HG02678 (cell line): ENCODE measurements around the gene RNF41.
"Not testable (repeated sequence)": the region's sequence is repeated elsewhere in the genome, so short reads cannot be mapped to it uniquely, and the experiment has no call there.

Experiments
- ATAC-seq: cut with Tn5 transposase; IDR thresholded peaks from one replicate; pipeline ENCODE4 v1.9.1; 2021; ENCODE audit warnings: mild to moderate bottlenecking, moderate library complexity; ENCODE audit not compliant: unreplicated experiment

The RNF41 gene

DNA sequence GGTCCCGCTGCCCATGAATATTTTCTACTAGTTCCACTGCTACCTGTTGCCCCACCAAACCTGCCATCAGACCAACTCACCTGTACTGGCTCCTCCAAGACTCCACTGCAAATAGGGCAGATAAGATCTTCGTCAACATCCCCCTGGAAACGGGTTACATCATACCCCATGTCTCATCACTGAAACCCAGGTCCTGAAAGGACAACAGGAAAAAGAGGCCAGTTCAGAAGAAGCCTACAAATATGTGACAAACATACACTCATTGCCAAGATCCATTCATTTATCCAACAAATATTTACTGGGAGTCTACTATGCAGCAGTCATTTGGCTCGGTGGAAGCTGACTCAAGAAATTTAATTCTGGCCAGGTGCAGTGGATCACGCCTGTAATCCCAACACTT is 7.8 kb downstream of the RNF41 start:
- no peak for ATAC-seq

DNA sequence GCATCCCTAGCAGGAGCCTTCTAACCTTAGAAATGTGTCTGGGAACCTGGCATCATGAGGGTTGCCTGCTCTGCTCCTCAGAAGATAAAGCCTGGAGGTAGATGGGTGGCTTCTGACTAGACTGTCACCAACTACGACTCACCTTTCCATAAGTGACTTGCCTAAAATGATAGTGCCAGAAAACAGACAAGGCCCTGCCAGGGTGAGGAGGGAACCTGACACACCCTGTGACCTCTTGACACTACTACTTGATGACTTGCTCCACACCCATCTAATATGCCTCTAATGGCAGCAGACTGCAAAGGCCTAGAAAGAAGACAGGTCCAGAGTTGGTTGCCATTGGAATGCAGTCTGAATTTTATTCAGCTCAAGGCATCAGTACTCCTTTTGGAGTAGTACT is 9.4 kb downstream of the RNF41 start:
- no peak for ATAC-seq

DNA sequence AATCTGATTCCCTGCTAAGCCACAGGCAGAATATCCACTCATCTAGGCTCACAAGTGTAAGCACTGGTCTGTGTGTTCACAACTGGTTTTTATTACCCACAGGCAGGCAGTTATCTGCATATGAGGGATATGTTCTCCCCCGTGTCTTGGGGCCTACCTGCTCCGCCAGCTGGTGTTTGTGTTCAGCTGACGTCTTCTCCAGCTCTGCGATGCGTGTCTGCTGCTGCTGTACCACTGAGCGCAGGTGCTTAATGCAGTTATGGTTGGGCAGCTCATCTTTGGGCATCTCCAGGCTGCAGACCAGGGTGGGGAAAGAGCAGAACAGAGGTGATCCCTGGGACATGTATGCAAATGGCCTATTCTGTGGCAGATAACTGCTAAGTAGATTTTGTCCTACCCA is 13.7 kb downstream of the RNF41 start:
- no peak for ATAC-seq

DNA sequence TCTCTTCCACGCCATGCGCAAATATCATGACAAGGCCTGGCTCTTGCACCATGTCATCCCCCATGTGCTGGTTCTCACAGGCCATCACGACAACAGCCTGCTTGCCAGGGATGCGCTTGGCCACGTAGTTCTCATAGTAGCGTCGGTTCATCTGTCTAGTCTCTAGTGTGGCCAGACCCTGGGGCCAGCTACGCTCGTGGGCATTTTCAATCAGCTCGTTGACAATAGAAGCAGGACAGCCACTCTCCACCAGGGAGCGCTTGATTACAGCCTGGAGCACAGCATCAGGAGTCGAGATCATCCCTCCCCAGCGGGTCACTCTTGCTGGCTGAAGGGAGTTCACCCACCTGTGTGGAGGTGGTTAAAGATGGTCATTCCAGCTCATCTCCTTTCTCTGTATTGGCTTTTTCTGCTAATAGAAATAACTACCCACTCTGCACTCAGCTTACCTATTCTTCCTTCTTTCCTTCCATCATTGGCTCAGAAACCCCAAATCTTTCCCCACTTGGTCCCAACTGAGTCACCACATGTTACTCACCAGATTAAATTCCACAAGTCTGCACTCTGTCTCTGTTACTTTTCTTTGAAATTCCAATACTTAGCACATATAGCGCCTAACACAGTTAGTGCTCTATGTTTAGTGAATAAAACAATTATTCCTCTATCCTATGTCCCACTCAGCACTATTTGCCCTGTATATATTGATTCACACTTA is 15.1 kb downstream of the RNF41 start:
- ATAC-seq, result no peak

DNA sequence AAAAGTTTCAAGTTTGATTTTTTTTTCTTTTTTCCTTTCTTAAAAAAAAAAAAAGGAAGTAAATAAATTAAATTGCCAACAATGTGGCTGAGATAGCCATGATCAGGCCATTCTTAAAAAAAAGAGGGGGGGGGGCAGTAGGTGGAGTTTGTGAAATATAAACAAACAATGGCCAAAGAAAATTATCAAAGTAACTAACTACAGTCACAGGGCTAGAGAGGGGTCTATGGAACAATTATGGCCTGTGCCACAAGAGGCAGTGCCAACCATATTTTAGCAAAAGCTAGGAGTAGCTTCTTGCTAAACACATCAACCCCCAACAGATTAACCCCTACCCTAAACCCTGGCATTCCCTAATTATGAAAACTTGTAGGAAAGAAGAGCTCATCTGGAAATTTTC is 16.3 kb downstream of the RNF41 start:
- ATAC-seq, result no peak

DNA sequence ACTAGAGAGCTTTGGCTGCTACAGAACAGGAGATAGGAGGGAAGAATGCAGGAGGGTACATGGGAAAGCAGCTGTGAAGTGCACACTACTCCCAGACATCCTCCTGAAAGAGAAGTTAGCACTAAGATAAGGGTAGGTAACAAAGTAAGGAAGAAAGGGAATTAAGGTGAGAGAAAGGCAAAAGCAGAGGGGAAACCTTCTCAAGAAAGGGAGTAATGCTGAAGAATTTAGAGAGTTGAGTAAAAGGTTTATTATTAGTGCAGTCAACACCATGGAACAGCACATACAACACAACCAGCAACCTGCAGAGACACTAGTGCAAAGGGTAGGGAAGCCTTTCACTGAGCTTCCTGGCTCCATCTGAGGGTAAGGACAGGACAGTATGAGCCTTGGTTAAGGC is 17.4 kb downstream of the RNF41 start:
- no peak for ATAC-seq

DNA sequence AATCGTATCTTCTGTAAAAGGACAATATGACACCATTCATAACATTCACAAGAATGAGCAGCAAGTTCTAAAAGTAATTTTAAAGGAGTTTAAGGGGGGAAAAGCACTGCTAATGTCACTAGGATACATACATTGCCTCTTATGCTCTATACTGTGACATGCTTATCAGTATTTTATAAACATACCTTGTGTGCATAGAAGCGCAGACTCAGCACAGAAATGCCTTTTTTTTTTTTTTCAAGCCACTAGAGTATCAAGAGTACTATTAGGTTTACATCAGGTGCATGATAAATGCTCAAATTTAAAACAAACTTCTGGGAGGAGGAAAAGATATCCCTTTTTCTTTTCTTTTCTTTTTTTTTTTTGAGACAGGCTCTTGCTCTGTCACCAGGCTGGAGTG is 18.9 kb downstream of the RNF41 start:
- ATAC-seq, result no peak

DNA sequence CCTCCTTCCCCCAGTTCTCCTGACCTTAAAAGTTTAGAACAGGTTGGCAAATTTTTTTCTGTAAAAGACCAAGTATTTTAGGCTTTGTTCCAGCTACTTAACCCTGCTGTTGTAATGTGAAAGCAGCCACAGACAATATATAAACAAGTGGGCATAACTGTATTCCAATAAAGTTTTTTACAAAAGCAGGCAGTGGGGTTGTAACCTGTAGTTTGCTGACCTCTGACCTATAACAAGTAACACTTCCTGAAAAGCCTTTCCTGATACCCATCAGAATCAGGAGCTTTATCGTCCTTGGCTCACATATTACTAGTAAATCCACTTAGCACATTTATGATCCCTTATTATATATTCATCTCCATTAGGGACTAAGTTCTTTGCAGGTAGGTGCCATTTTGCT is 19.4 kb downstream of the RNF41 start:
- no peak for ATAC-seq

DNA sequence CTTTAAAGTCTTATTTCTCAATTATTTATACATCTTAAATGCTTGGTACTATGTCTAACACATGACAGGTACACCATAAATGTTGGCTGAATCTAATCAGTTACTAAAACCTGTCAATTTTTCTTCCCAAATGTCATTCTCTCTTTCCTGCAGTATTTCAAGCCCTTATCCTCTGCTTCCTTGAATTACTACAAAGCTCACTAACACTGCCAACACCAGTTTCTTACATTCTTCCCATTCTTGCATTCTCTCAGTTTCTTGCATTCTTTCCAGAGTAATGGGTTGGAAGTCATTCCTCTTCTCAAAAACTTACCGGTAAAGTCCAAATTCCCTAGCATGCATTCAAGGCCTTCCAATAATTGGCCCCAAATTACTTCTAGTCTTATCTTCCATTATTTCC is 22.9 kb downstream of the RNF41 start:
- ATAC-seq, result no peak

DNA sequence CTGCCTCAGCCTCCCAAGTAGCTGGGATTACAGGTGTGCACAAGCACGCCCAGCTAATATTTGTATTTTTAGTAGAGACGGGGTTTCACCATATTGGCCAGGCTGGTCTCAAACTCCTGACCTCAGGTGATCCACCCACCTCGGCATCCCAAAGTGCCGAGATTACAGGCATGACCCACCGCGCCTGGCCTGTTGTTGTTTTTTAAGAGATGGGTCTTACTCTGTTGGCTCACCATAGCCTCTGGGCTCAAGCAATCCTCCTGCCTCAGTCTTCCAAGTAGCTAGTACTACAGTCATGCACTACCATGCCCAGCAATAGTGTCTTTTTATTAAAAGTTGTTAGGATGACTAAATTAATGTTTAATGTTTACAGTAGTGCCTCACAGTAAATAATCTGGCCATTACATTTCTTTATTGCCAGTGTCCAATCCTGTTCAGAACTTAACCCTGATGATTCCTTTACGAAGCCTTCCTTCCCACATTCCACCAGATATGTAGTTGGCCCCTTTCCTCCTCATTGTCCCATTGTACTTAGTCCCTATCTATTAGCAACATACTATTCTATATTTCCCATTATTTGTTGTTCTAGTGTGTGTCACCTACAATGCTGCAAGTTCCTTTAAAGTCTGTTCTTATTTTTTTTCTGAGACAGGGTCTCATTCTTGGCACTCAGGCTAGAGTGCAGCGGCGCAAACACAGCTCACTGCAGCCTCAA is 23.6 kb downstream of the RNF41 start:
- ATAC-seq, result no peak

DNA sequence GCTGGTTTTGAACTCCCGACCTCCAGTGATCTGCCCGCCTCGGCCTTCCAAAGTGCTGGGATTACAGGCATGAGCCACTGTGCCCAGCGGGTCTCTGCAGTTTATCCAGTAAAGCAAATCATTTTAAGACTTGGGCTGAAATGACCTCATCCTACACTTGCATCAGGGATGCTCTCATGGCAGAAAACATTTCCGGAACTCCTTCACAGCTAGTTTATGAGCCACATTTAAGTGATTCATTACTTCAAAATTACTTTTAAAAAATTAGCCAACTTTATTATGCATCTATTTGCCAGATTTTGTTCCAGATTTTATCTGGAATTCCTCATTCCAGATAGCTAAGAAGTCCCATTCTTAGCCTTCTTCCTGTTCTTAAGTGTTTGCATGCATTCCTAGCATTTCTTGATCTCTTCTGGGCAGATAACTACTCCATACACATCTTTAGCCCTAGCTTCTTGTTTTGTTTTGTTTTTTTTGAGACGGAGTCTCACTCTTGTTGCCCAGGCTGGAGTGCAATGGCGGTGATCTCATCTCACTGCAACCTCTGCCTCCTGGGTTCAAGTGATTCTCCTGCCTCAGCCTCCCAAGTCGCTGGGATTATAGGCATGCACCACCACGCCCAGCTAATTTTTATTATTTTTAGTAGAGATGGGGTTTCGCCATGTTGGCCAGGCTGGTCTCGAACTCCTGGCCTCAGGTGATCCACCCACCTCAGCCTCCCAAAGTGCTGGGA is 24.7 kb downstream of the RNF41 start:
- not testable (repeated sequence) for ATAC-seq

DNA sequence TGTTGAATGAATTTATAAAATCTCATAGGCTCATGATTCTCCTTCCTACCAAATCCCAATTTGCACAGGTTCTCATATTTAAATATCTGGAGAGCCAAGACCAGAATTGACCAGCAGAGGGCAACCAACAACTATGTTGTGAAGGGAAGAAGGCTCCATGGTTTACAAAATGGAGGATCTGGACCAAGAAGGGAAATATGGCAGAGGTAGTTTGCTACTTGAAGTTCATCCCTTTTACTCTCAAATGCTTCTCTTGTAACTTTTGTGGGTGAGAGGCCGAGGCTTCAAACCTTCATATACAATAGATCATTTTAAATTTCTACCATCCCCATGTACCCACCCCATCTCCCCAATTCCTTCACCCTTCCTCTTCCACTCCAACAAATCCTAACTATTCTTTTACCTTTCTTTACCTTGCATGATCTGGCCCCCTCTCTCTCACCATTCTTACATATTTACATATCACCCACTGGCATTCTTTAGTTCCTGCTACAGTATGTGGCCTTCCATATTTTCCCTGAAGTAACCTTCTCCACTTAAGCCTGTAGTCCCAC is 28.6 kb downstream of the RNF41 start:
- peak; percentile 30 for ATAC-seq

DNA sequence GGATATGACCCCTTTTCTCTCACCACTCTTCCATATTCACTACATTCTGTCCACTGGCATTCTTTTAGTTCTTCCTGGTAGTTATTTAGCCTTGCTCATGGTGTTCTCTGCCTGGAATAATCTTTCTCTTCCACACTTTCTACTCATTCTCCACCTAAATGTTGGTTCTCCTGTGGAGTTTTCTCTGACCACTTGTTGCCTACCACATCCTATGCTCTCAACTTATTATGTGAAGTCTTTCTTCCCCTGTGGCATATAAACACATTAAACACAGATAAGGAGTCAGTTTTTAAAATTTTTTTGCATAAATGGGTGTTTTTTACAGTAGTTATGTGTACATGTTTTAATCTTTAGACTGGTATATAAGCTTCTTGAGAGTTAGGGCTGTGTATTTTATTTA is 29.1 kb downstream of the RNF41 start:
- ATAC-seq, result no peak

DNA sequence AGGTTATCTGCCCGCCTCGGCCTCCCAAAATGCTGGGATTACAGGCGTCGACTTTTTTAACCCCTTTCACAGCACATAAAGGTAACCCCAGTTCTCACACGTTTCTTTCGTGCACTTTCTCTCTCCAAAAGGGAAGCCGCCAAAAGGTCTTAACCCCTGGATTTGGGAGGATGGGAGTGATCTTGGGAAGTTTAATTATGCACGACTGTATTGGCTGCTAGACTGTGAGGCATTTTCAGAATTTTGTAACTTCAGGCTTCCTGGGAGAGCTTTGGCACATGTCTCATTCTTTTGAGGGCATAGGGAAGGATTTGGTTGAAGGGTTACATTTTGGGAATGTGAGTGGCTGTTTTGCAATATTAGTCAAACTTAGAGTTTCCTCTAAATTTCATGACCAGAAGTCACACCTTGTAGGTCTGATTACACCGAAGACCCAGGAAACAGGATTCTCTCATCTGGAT is 31.0 kb downstream of the RNF41 start:
- no peak for ATAC-seq

DNA sequence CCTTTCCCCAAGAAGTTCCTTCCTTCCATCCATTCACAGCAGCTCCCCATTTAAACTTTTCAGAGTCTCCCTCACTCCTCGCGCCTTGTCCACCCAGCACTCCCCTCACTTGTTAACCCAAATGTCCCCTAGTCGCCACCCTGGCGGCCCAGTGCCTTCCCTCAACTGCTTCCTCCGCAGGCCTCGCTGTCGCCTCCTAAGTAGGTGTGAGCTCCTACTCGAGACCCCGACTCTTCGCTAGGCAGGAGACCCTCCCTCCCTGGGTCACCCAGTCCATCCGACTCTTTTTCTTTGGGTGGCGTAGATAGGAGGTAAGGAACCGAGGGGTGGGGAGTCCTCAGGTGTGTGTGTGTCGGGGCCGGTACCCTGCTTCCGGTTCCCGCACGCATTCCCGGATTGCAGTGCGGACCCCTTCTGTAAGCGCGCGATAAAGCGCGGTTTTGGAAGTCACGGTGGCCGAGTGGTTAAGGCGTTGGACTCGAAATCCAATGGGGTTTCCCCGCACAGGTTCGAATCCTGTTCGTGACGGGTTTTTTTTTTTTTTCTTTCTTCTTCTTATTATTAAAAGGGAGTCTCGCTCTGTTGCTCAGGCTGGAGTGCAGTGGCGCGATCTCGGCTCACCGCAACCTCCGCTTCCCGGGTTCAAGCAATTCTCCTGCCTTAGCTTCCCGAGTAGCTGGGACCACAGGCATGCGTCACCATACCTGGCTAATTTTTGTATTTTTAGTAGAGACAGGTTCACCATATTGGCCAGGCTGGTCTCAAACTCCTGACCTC is 31.6 kb downstream of the RNF41 start:
- peak; percentile 30 for ATAC-seq

DNA sequence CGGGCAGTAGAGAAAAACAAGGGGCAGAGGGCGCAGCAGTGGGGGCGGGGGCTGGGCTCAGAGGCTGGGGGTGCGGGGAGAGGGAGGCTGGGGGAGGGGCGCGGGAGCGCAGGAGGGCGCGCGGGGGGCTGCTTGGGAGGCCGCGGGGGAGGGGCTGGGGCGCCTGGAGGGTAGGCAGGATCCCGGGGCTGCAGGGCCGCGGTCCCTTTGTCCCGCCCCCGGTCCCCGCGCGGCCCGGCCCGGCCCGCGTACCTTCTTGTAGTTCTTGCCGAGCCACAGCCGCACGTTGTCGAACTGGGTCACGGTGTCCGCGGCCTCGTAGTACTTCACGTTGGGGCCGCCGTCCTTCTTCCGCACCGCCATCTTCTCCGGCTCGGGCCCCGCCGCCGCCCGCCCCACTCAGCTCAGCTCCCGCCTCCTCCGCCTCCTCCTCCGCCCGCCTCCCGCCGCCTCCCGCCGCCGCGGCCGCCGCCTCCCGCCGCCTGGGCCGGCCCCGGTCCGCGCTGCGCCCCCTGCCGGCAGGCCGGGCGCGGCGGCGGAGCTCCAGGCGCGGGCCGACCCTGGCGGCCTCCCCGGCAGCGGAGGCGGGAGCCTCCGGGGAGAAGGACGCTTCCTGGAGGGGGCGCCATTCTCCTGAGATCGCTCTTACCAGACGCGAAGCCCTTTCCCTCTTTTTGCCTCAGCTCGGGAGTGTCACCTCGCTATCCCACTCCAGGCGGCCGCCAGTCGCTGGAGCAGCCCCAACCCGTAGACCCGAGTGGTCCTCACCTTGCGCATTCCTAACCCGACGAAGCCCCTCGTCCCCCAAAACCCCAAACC is 32.4 kb downstream of the RNF41 start, which contains the start of gene SMARCC2:
Gene SMARCC2 (minus strand): TSS at position 385 of the 819 bp plus-strand sequence. CDS start 22 bp downstream, at position 363.
- peak; percentile 79 for ATAC-seq

DNA sequence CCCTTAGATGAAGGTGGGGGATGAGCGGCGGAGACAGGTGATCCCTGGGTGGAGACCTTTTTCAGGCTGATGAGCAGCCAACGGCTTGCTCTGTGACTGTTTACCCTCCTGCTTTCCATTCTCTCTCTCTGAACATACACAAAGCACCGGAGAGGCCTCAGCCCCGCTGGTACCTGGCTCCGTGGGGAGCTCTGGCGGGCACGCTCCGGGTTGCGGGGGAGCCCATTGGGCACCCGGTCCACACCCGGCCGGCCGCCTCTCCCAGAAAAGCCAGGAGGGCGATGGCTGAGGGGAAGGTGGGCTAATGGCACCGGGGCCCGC is 33.0 kb downstream of the RNF41 start:
- ATAC-seq, result peak; percentile 1

DNA sequence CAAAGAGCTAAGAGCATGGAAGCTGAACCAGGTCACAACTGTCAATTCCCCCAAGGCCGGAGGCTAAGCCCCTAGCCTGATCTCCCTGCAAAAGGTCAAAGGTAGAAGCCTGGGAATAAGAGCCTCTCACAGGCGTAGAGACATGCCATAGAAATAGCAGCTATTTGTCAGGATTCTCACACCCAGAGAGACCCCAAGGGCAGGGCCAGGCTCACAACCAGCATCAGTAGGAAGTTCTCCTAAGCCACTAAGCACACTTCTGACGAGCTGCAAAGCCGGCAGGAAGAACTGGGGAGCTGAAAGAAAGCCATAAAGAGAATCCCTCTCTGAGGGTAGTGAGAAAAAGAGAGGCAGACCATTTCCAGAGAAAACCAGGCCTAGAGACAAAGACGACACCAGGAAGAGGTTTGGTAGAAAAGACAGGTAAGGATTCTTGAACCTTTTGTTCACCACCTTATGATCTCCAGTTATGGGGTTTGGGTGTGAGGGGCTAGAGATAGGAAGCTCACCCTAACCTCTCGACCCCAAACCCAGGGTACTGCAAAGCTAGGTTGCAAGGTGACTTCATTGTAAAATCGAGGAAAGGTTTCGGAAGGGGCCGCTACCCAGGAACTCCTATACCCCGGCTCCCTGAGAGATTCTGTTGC is 33.5 kb downstream of the RNF41 start:
- no peak for ATAC-seq

DNA sequence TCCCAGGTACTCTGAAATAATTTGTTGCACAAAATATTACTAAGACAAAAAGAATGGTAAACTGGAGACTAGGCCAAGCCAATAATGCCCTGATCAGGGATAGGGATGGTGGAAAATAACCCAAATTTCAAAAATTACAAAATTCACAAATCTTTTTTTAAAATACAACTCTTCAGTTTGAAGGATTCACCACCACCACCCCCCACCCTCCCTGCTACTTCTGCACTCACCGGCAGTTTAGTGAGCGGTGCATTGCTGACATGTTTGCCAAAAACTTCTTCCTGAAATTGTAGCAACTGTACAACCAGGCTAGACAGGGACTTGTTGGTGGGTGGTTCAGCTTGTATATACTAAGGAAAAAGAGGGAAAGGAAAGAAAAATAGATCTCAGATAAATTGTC is 34.8 kb downstream of the RNF41 start:
- ATAC-seq, result no peak

DNA sequence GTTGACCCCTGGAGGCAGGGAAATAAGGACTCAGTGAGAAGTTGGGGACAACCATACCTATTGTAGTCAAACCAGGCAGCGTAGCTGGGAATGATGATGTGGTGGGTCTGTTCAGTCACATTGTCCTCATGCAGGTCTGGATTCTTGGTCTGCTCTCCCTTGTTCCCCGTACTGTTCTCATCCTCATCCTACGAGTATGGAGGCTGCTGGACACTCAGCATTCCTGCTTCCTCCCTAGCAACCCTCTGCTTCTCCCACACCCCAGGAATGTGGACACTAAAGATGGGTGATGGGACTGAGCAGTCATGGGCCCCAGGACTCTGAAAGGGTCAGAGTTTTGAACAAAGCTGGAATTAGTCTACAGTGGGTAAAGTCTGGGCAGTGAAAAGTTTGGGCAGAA is 43.4 kb downstream of the RNF41 start:
- no peak for ATAC-seq
